Esophagus muscularis mucosa (tissue), 4 donors: ENCODE results near the gene FAM162B. TPM values are rescaled to one million over a fixed set of nuclear protein-coding genes. Genes with fewer than 3 reads are reported as not detected.

Source experiments
- DNase-seq: peaks from one replicate; pipeline ENCODE4 v3.0.0-alpha.2; 2017; ENCODE audit errors: extremely low spot score
- H3K27ac ChIP-seq, 4 donors: fragments of 200-600 bp; sonication (generic); replicated peaks in 1 of 4; 1 replicate in 3 of 4; 2 replicates in 1 of 4; pipeline ENCODE4 v1.5.1; 2016 to 2019; ENCODE audit warnings: mild to moderate bottlenecking in 1 of 4
- H3K27me3 ChIP-seq, 4 donors: fragments of 200-600 bp; sonication (generic); one replicate each; pipeline versions ENCODE4 v1.5.1 to v1.6.0; 2016 to 2019
- H3K36me3 ChIP-seq, 4 donors: fragments of 200-600 bp; sonication (generic); one replicate each; pipeline ENCODE4 v1.5.1; 2016 to 2019
- H3K4me1 ChIP-seq, 4 donors: fragments of 200-600 bp; sonication (generic); one replicate each; pipeline ENCODE4 v1.5.1; 2016 to 2019
- H3K4me3 ChIP-seq, 4 donors: fragments of 200-600 bp; sonication (generic); 1 replicate in 2 of 4; 2 replicates in 2 of 4; pipeline ENCODE4 v1.5.1; 2016 to 2019; ENCODE audit warnings: mild to moderate bottlenecking in 4 of 4, moderate library complexity in 1 of 4
- H3K9me3 ChIP-seq, 4 donors: fragments of 200-600 bp; sonication (generic); 1 replicate in 3 of 4; 2 replicates in 1 of 4; pipeline ENCODE4 v1.5.1; 2016 to 2019
- EP300 ChIP-seq: sonication (generic); formaldehyde crosslinking; IDR thresholded peaks from one replicate; pipeline ENCODE4 v1.6.1; 2017; ENCODE audit warnings: antibody characterized with exemption
- POLR2A ChIP-seq: fragments of 450-650 bp; IDR thresholded peaks from one replicate; pipeline ENCODE4 v1.6.1; 2017; ENCODE audit warnings: antibody characterized with exemption, moderate library complexity, mild to moderate bottlenecking, low read depth
- POLR2AphosphoS5 ChIP-seq, 2 donors: sonication (generic); formaldehyde crosslinking; IDR thresholded peaks; one replicate each; pipeline ENCODE4 v1.6.1; 2017; ENCODE audit warnings: antibody characterized with exemption in 2 of 2
- WGBS: methylation state at CpG from one replicate; pipeline ENCODE4 v1.1.5; 2018; 5-methylcytosine and 5-hydroxymethylcytosine counted together
- intact Hi-C: fragments of 100-400 bp; cut with DNase I; formaldehyde crosslinking; loops from one replicate; pipeline ENCODE4 v1.15.1; 2023
- total RNA-seq, 4 donors: library from RNA; depleted of rRNA; stranded (reverse); fragments of >200 nt; gene quantifications; one replicate each; pipeline versions ENCODE4 v1.1.0 to v1.2.1, GENCODE V29; 2016
- TF ChIP-seq, protein P1 (sequence below), 3 experiments: fragments of 200-600 bp in 2 of 3; fragments of 450-650 bp in 1 of 3; sonication (generic) in 2 of 3; IDR thresholded peaks; one replicate each; pipeline ENCODE4 v1.5.1; 2017 to 2019; ENCODE audit warnings: antibody characterized with exemption in 3 of 3, mild to moderate bottlenecking in 2 of 3, moderate library complexity in 1 of 3

FAM162B gene
- total RNA-seq, 4 donors from 2014 or later, result 4.2 to 14.7 (median 8.7) TPM

DNA sequence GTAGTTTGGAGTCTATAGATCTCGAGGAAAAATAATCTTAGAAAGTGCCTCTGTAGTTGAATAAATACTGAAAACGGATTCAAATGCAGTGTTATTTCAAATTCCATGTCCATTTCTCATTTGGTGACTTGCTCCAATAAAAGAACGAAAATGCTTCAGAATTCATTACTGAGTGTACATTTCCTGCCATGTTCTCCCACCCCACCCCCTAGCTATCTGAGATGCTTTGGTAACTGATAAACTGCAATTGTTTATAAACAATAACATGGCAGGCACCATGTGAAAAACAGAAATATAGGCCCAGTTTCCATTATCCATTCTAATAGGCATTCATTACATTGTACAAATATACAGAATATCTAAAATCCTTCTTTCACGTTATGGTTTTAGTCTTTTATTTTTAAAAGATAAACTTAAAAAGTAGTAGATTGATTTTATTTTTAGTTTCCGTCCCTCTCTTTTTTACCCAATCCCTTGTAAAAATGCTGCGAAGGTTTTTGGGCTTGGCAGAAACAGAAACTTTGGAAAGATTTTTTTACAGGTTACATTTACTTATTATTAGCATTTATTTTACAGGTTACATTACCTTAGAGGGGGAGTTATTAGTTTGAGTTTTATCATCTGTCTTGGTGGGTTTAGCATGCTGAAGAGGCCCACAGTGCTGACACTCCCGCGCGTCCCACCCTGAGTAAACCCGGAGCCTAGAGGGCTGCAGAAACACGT, 1.5 kb downstream of the FAM162B start:
- intact Hi-C loops, result no loop called here
- WGBS, result 86% methylated on average over 11 of the region's 11 CpGs
- H3K36me3 ChIP-seq, result no peaks in the 10 kb centered on the region
- peak overlapping the region; percentile 57 to 67 (median 61) for H3K4me3 ChIP-seq
- H3K27me3 ChIP-seq, result peaks cover 0 to 27% (median 11%) of the 10 kb centered on the region in 4 donors
- no peaks in the 10 kb centered on the region for H3K9me3 ChIP-seq
- H3K27ac ChIP-seq, result peak overlapping the region in 1 of 4 donors; percentile 69
- DNase-seq, result no peak
- TF ChIP-seq POLR2AphosphoS5 (IDR thresholded peaks at IDR 0.05), result no peak
- TF ChIP-seq EP300, result no peak
- no peak for TF ChIP-seq POLR2A
- TF ChIP-seq, protein P1, sequence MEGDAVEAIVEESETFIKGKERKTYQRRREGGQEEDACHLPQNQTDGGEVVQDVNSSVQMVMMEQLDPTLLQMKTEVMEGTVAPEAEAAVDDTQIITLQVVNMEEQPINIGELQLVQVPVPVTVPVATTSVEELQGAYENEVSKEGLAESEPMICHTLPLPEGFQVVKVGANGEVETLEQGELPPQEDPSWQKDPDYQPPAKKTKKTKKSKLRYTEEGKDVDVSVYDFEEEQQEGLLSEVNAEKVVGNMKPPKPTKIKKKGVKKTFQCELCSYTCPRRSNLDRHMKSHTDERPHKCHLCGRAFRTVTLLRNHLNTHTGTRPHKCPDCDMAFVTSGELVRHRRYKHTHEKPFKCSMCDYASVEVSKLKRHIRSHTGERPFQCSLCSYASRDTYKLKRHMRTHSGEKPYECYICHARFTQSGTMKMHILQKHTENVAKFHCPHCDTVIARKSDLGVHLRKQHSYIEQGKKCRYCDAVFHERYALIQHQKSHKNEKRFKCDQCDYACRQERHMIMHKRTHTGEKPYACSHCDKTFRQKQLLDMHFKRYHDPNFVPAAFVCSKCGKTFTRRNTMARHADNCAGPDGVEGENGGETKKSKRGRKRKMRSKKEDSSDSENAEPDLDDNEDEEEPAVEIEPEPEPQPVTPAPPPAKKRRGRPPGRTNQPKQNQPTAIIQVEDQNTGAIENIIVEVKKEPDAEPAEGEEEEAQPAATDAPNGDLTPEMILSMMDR (IDR thresholded peaks at IDR 0.05), result no peak
- peaks cover 12 to 19% (median 17%) of the 10 kb centered on the region in 4 donors for H3K4me1 ChIP-seq

DNA sequence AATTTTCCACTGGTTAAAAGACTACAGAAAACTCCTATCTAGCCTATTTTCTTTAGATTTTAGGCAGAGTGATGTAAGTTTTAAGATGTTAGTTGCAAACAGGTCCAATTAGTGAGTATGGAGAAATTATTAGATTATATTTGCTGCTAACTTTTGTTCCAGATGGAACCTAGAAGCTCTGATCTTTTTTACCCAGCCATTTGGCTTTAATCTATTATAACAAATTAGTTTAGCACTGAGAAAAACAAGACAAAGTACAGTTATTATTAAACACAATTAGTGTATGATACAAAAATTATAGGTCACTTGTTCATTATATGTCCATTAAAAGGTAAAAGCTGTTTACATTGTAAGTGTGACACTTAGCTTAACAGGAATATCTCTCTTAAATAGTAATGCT, 2.5 kb downstream of the FAM162B start:
- peaks cover 0 to 27% (median 11%) of the 10 kb centered on the region in 4 donors for H3K27me3 ChIP-seq
- H3K36me3 ChIP-seq, result no peaks in the 10 kb centered on the region
- no peaks in the 10 kb centered on the region for H3K9me3 ChIP-seq
- DNase-seq, result no peak
- no peak for TF ChIP-seq EP300
- TF ChIP-seq, protein P1 (IDR thresholded peaks at IDR 0.05), result no peak
- no peak for TF ChIP-seq POLR2AphosphoS5 (IDR thresholded peaks at IDR 0.05)
- TF ChIP-seq POLR2A, result no peak
- peaks cover 12 to 19% (median 17%) of the 10 kb centered on the region in 4 donors for H3K4me1 ChIP-seq
- H3K27ac ChIP-seq, result no peak overlapping the region
- no peak overlapping the region for H3K4me3 ChIP-seq
- intact Hi-C loops, result no loop called here

DNA sequence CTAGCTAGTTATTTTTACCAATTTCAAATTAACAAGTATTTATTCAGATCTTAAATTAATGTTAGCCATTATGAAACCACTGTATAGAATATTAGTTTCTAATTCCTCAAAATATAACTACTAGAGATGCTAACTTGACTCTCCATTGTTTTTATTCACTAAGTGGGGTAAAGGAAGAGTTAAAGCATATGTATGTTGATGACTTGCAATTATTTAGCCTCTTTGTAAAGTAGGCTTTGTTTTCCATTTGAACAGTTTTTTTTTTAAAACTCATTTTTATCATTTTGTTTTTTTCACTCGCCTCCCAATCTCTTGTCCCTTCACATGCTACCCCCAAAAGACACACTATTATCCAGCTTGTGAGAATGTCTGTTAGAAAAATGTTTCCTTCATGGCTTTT, 3.3 kb downstream of the FAM162B start:
- H3K27me3 ChIP-seq, result peaks cover 0 to 27% (median 11%) of the 10 kb centered on the region in 4 donors
- WGBS, result 81% methylated on average over 1 of the region's 1 CpG
- intact Hi-C loops, result no loop called here

DNA sequence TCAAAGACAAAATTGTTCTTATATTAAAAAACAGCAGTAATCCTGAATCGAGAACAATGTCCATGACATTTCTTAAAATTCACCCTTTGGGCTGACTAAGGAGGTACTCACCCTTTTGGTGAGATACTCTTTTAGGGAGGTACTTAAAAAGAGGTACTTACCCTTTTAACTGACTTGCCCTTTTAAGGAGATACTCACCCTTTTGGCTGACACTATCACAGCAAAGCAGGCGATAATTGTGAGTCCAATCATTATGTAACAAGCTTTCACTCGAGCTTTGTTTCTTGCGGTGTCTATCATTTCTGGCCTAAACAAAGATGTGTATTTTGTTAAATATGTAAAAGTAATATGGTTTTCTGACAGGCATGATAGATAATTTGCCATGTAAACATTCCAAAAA, 3.7 kb downstream of the FAM162B start:
- H3K27me3 ChIP-seq, result peaks cover 0 to 26% (median 11%) of the 10 kb centered on the region in 4 donors
- TF ChIP-seq, protein P1 (IDR thresholded peaks at IDR 0.05), result no peak
- TF ChIP-seq POLR2AphosphoS5 (IDR thresholded peaks at IDR 0.05), result no peak
- TF ChIP-seq EP300, result no peak
- no peak for TF ChIP-seq POLR2A
- intact Hi-C loops, result no loop called here

More for the DNA sequence above, 3.3 kb downstream of the FAM162B start:
- no peak for TF ChIP-seq EP300
- TF ChIP-seq, protein P1 (IDR thresholded peaks at IDR 0.05), result no peak
- TF ChIP-seq POLR2A, result no peak
- TF ChIP-seq POLR2AphosphoS5 (IDR thresholded peaks at IDR 0.05), result no peak
- no peak for DNase-seq
- Histone ChIP-seq H3K36me3 (no peaks in the 10 kb centered on the region), H3K4me3 (no peak overlapping the region), H3K9me3 (no peaks in the 10 kb centered on the region), H3K4me1 (peaks cover 12 to 19% (median 17%) of the 10 kb centered on the region in 4 donors), H3K27ac (no peak overlapping the region)

More for the DNA sequence above, 3.7 kb downstream of the FAM162B start:
- DNase-seq, result no peak
- H3K36me3 ChIP-seq, result no peaks in the 10 kb centered on the region
- H3K9me3 ChIP-seq, result no peaks in the 10 kb centered on the region
- peaks cover 12 to 19% (median 17%) of the 10 kb centered on the region in 4 donors for H3K4me1 ChIP-seq
- WGBS, result 54% methylated on average over 4 of the region's 4 CpGs
- H3K4me3 ChIP-seq, result no peak overlapping the region
- H3K27ac ChIP-seq, result no peak overlapping the region
